UCSD-AML1 (cell line): ENCODE results near the gene ZNF268.
A peak's percentile ranks its signal among the peaks of the same experiment; 100 is the strongest.

ENCODE experiments used
- DNase-seq: peaks from one replicate; lab custom pipeline; 2025; ENCODE audit not compliant: unreplicated experiment; lab: John Stamatoyannopoulos, UW

The ZNF268 gene

DNA sequence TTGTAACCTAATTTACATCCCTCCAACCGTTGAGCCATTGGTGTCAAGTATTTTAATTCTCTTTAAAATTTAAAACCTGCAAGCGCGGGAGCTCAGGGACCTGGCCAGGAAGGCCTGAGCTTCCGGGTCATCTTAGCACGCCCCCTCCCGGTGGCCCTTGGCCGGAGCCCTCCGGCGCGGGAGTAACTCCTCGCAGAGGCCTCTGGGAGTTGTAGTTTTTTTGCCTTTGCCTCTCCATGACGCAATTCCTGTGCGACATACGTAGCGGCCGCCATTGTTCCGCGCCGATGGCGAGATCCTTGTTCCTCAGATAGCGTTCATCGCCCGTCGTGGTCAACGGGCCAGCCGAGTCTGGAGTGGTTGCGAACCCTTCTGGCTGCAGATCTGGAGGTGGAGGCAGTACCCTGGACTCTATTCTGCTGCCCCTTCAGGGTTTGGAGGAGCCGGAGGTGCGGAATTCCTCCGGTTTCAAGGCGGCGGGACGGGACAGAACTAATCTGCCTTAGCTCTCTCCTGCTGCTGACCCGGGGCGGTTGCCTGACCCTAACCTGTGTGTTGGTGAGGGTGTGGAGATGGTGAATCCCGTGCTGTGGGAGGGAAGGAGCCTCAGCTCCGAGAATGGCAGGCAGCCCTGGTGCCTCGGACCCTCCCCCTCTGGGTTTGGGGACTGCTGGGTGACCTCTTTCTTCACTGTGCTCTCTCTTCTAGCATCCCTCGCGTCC, at the start of gene ZNF268:
TSS of gene ZNF268 (plus strand) at position 258 of the 722 bp plus-strand sequence. CDS start 503 bp downstream, outside the sequence.
- peak; percentile 94 for DNase-seq

GRCh38 chr12:133135747-133136146, 45.5 kb upstream of the ZNF268 start:
- DNase-seq: no peak

DNA sequence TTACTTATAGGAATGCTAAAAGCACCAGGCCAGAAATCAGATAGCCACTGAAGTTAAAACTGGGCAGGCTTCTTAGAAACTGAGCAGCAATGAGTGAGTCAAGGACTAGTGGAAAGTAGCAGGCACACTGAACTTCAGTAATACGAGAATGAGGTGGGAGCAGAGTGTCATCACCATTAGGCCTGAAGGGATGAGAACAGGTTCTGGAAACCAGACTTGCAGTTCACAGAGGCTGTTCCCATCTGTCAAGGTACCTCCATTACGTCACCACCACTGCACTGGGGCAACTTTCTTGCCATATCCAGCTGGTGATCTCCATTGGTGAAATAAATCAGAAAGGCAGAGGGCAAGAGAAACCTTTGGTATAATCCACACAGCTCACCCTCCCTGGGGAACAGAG, 35.3 kb upstream of the ZNF268 start:
- no peak for DNase-seq

- no peak for DNase-seq
These were observed 25.1 kb upstream of the ZNF268 start for GRCh38 chr12:133156125-133156690.

- DNase-seq: no peak
These were observed 15.5 kb upstream of the ZNF268 start for GRCh38 chr12:133165776-133166175.

DNA sequence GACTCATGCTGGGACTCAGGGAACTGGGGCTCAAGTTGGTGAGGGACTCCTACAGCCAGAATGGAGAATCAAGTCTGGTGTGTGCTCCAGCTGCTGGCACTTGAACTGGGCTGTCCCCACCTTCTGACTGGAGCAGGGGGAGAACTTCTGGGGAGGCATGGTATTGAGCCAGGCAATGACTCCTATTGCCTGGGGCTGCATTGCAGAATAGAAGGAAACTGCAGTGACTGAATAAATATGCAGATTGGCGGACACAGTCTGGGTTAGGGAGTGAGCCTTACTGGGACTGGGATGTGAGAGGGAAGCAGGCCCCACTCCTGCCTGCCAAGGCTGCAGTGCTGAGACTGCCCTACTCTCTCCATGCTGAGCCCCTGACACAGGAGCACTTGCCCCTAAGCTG, 8.8 kb upstream of the ZNF268 start:
- no peak for DNase-seq

GRCh38 chr12:133174901-133175300, 6.4 kb upstream of the ZNF268 start:
- no peak for DNase-seq

- no peak for DNase-seq
These were observed 626 bp upstream of the ZNF268 start for GRCh38 chr12:133180669-133181068.

- no peak for DNase-seq
These were observed 8.9 kb downstream of the ZNF268 start for GRCh38 chr12:133190176-133190575.

DNA sequence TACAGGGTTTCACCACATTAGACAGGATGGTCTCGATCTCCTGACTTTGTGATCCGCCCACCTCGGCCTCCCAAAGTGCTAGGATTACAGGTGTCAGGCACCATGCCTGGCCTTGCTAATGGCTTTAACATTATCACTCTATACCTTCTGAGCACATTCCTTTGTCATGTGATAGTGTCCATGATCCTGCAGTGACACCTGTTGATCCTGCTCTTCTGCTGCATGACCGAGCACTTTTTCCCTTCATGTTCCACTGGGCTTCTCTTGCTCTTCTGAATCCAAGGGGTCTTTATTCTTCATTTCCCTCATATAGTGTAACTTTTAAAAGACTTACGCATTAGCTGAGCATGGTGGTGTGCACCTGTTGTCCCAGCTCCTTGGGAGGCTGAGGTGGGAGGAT, 11.6 kb downstream of the ZNF268 start:
- DNase-seq: no peak

GRCh38 chr12:133201888-133202287, 20.6 kb downstream of the ZNF268 start:
- no peak for DNase-seq

- DNase-seq: no peak
These were observed 21.4 kb downstream of the ZNF268 start for GRCh38 chr12:133202493-133203343.

DNA sequence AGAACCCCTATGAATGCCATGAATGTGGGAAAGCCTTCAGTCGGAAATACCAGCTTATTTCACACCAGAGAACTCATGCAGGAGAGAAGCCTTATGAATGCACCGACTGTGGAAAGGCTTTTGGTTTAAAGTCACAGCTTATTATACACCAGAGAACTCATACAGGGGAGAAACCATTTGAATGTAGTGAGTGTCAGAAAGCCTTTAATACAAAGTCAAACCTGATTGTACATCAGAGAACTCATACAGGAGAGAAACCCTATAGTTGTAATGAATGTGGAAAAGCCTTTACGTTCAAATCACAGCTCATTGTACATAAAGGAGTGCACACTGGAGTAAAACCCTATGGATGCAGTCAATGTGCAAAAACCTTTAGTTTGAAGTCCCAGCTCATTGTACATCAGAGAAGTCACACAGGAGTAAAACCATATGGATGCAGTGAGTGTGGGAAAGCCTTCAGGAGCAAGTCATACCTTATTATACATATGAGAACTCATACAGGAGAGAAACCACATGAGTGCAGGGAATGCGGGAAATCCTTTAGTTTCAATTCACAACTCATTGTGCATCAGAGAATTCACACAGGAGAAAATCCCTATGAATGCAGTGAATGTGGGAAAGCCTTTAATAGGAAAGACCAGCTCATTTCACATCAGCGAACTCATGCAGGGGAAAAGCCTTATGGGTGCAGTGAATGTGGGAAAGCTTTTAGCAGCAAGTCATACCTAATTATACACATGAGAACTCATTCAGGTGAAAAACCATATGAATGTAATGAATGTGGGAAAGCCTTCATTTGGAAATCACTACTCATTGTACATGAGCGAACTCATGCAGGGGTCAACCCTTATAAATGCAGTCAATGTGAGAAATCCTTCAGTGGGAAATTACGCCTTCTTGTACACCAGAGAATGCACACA, 22.3 kb downstream of the ZNF268 start:
- DNase-seq: no peak

DNA sequence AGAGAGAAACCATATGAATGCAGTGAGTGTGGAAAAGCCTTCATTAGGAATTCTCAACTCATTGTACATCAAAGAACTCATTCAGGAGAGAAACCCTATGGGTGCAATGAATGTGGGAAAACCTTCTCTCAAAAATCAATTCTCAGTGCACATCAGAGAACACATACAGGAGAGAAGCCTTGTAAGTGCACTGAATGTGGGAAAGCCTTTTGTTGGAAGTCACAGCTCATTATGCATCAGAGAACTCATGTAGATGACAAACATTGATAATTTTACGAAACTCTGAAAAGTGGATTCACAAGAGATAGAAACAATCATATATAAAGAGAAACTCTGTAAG, 22.9 kb downstream of the ZNF268 start:
- DNase-seq: no peak

DNA sequence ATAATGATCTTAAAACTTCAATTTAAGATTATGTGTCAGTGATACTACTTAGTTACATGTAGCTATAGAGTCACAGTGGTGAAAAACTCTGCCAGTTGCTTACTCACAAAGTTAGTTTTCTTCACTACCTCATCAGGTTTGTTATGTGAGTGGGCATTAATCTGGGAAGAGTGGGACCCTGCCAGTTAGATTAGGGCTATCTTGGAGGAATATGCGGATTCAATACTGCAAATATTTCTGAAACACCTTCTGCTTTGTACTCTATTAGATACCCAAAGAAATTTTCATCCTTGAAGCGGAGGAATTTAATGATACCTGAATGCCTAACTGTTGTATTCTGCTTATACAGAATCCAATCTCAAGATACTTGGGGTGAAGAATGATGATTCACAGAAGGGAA, 25.1 kb downstream of the ZNF268 start:
- DNase-seq: no peak

DNA sequence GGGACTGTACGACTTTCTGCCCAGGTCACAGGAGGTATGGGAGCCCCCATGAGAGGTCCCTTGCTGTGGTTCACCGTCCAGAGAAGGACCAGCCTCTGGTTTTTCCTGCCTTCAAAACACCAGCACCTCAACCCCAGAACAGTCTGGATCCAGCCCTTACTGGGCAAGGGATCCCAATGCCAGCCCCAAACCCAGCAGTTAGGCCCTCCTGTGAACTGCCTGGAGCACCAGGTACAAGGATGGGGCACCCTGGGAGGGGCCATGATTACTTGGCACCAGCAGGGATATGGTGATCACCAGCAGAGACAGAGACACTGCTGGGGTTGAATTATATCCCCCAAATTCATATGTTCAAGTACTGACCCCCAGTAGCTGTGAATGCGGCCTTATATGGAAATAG, 34.4 kb downstream of the ZNF268 start:
- DNase-seq: no peak

DNA sequence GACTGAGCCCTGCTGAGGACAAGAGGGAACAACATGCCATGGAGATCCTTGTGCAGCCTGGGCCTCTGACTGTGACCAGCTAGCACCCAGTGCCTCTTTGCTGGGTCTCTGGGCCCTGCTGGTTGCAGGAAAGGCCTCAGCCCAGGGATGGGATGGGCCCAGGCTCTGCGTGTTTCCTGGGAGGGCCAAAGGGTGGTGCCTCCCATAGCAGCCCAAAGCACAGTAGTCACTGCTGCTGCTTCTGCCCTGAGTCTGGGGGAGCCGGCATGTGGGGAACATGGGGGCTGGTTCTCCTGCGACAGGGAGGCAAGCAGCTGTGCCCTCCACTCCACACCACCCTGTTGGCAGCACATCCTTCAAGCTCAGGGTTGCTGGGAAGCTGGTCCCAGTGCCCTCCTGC, 35.9 kb downstream of the ZNF268 start:
- DNase-seq: no peak

DNA sequence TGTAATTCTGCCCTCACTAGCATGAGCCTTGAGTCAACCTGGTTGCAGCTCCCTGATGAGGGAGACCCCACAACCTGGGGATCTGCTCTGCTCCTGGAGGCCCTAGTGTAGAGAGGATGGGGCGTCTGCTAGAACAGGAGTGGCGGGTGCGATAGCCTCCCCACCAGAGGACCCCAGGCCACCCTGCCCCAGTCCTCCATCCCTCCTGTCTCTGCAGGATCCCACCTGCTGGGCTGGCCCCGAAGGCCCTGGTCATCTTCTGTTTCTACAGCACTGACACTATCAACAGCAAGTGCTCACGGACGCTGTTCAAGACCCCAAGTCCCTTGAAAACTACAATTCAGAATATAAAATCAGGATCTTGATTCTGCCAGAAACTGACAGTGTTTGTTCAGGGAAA, 39.2 kb downstream of the ZNF268 start:
- no peak for DNase-seq

DNA sequence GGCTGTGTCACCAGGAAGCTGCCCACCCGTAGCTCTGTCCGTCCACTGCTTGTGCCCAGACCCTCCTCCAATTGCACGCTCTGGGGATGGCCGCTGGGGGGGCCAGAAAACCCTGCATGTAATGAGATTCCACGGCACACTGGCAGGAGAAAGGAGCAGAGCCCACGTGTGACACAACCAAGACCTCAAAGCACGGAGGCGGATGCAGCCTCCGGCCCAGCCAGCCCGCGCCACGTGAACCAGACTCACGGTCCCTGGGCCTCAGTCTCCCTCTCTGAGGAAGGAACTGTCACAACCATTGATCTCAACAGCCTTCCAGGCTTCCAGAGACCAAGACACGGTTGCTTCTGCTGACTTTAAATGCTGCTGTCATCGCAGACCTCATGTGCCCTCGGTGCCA, 39.9 kb downstream of the ZNF268 start:
- DNase-seq: no peak

GRCh38 chr12:133222211-133222610, 40.9 kb downstream of the ZNF268 start:
- no peak for DNase-seq

GRCh38 chr12:133225527-133225926, 44.2 kb downstream of the ZNF268 start:
- no peak for DNase-seq
